Smooth muscle cell (in vitro differentiated cells): ENCODE data around the gene AGMAT. TPM values are rescaled to one million over a fixed set of nuclear protein-coding genes. Genes with fewer than 3 reads are reported as not detected.

Experiments used
- DNase-seq: peaks from one replicate; lab custom pipeline; 2025; ENCODE audit not compliant: unreplicated experiment; lab: John Stamatoyannopoulos, UW
- H2AFZ ChIP-seq: fragments of 200-600 bp; sonication (generic); 2 replicates; pipeline ENCODE4 v1.6.0; 2016; ENCODE audit warnings: antibody characterized with exemption, low read depth, mild to moderate bottlenecking
- H3F3A ChIP-seq: fragments of 200-600 bp; sonication (generic); 2 replicates; pipeline ENCODE4 v1.6.0; 2017; ENCODE audit warnings: antibody characterized with exemption, low read depth
- H3K27ac ChIP-seq: fragments of 200-600 bp; sonication (generic); 2 replicates; pipeline ENCODE4 v1.5.1; 2016; ENCODE audit warnings: low read depth, mild to moderate bottlenecking
- H3K27me3 ChIP-seq: fragments of 200-600 bp; sonication (generic); 2 replicates; pipeline ENCODE4 v1.6.1; 2016; ENCODE audit warnings: low read depth, mild to moderate bottlenecking
- H3K36me3 ChIP-seq: fragments of 200-600 bp; sonication (generic); 2 replicates; pipeline ENCODE4 v1.5.1; 2016; ENCODE audit warnings: low read depth
- H3K4me1 ChIP-seq: fragments of 200-600 bp; sonication (generic); 2 replicates; pipeline ENCODE4 v1.5.1; 2016; ENCODE audit warnings: low read depth
- H3K4me2 ChIP-seq: fragments of 200-600 bp; sonication (generic); 2 replicates; pipeline ENCODE4 v1.6.0; 2016; ENCODE audit warnings: mild to moderate bottlenecking
- H3K4me3 ChIP-seq: fragments of 200-600 bp; sonication (generic); 2 replicates; pipeline ENCODE4 v1.5.1; 2016; ENCODE audit warnings: mild to moderate bottlenecking
- H3K79me2 ChIP-seq: fragments of 200-600 bp; sonication (generic); 2 replicates; pipeline ENCODE4 v1.6.0; 2016; ENCODE audit warnings: low read depth, mild to moderate bottlenecking
- H3K9ac ChIP-seq: fragments of 200-600 bp; sonication (generic); 2 replicates; pipeline ENCODE4 v1.6.0; 2016; ENCODE audit warnings: low read depth
- H3K9me3 ChIP-seq: fragments of 200-600 bp; sonication (generic); replicated peaks from 2 replicates; pipeline ENCODE4 v1.5.1; 2016; ENCODE audit warnings: low read depth
- H4K20me1 ChIP-seq: fragments of 200-600 bp; sonication (generic); 2 replicates; pipeline ENCODE4 v1.6.0; 2016; ENCODE audit warnings: low read depth
- CTCF ChIP-seq: fragments of 200-600 bp; sonication (generic); IDR thresholded peaks from 2 replicates; pipeline ENCODE4 v1.5.1; 2017; ENCODE audit warnings: borderline replicate concordance, mild to moderate bottlenecking, antibody characterized with exemption; ENCODE audit not compliant: insufficient read depth, poor library complexity, severe bottlenecking
- WGBS: methylation state at CpG from one replicate; pipeline ENCODE4 v1.1.7; 2016; ENCODE audit warnings: low lambda C conversion rate; 5-methylcytosine and 5-hydroxymethylcytosine counted together
- polyA plus RNA-seq: library from polyadenylated mRNA; unstranded; fragments of >200 nt; fragmentation: Nextera tagmentation; extraction: Ambion mirVana; gene quantifications from 2 replicates; pipeline ENCODE4 v1.2.1, GENCODE V29; 2016
- total RNA-seq: library from RNA; depleted of rRNA; stranded (reverse); fragments of >200 nt; gene quantifications from 2 replicates; pipeline ENCODE4 v1.2.3, GENCODE V29; 2014

AGMAT gene
- total and polyA plus RNA-seq, 2 experiments from 2014 or later, result 0.04 to 0.56 TPM

DNA sequence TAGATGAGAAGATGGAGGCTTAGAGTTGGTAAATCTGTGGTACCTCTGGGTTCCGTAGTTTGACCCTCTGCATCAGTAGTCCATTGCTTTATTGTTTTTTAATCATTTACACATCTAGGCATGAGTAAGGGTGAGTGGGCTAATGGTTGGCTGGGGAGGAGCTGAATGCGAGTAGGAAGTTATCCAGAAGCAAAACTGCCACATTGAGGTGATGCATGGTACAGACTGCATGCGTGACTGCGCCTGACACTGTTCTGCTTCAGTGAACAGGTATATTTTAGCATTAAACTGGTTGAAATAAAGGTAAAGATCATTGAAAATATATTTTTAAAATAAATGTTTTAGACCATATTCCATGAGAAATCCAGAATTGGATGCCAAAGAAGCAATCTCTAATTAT, 53.8 kb downstream of the AGMAT start:
- Histone ChIP-seq H3K4me2 (no peak overlapping the region), H3F3A (peaks cover under 1% of the 10 kb centered on the region), H3K27ac (no peak overlapping the region), H2AFZ (no peak overlapping the region), H4K20me1 (peaks cover 22% of the 10 kb centered on the region), H3K79me2 (peaks cover 48% of the 10 kb centered on the region), H3K36me3 (no peaks in the 10 kb centered on the region), H3K4me1 (peaks cover 14% of the 10 kb centered on the region), H3K4me3 (no peak overlapping the region), H3K9me3 (no peaks in the 10 kb centered on the region), H3K9ac (no peak overlapping the region), H3K27me3 (no peaks in the 10 kb centered on the region)
- TF ChIP-seq CTCF, result no peak
- WGBS, result 96% methylated on average over 4 of the region's 4 CpGs
- DNase-seq, result no peak

DNA sequence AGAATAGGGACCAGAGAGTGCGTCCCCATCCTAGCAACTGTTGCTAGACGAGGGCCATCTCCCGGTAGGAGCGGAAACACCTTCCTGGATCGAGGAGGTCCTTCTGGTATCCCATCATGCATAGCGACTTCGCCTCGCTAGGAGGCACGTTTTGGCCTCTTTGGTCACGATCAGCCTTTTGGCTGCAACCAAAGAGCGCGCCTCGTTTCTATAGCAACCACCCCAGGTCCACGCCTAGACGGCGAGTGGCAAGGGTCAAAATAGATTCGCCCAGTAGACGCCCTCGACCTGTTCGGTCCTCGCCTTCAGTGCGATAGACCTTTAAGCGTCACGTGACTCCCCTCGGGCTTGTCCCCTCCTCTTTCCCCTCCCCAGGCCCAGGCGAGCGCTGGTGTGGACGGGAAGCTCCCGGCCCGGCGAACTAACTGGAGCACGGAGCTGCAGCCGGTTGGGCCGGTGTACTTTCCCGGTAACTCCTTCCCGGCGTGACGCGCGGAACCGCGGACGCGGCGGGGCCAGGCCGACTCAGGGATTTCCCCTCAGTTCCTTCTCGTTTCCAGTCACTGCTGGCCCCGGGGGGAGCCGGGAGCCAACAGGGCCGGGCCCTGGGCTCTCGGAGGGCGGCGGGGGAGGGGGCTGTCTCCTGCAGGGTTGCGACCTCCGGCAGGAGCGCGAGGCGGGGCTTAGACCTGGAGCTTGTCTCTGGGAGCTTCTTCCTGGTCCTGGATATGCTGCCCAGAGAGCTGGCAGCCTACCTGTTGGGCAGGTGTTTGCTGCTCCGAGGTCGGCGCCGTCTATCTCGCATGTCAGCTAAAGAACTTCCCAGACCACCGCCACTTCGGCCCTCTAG, 58.1 kb downstream of the AGMAT start, which contains the start of gene DNAJC16:
TSS of gene DNAJC16 (plus strand) at position 359 of the 850 bp plus-strand sequence. CDS start 2,258 bp downstream, outside the sequence.
- under 1% methylated on average over 46 of the region's 65 CpGs for WGBS
- Histone ChIP-seq H3K9me3 (no peaks in the 10 kb centered on the region), H3K36me3 (no peaks in the 10 kb centered on the region), H3K4me1 (peaks cover 27% of the 10 kb centered on the region), H4K20me1 (peaks cover 8% of the 10 kb centered on the region), H3K79me2 (peaks cover 39% of the 10 kb centered on the region), H3F3A (peaks cover 8% of the 10 kb centered on the region), H3K9ac (peak within 1 kb of the TSS; percentile 95), H3K4me3 (peak within 1 kb of the TSS; percentile 87), H3K27ac (peak within 1 kb of the TSS; percentile 99), H3K27me3 (no peaks in the 10 kb centered on the region), H2AFZ (peak within 1 kb of the TSS; percentile 79), H3K4me2 (peak within 1 kb of the TSS; percentile 95)
- DNase-seq, result peak; percentile 91
- TF ChIP-seq CTCF, result no peak

GRCh38 chr1:15526021-15526489, 58.8 kb downstream of the AGMAT start:
- Histone ChIP-seq H3K4me2 (peak overlapping the region; percentile 79), H3K9me3 (no peaks in the 10 kb centered on the region), H3K9ac (peak overlapping the region; percentile 67), H3K4me3 (peak overlapping the region; percentile 87), H4K20me1 (peaks cover 6% of the 10 kb centered on the region), H2AFZ (peak overlapping the region; percentile 49), H3K36me3 (no peaks in the 10 kb centered on the region), H3K27me3 (no peaks in the 10 kb centered on the region), H3K79me2 (peaks cover 36% of the 10 kb centered on the region), H3K4me1 (peaks cover 27% of the 10 kb centered on the region), H3K27ac (peak overlapping the region; percentile 99), H3F3A (peaks cover 8% of the 10 kb centered on the region)
- no peak for DNase-seq
- WGBS, result 7% methylated on average over 9 of the region's 9 CpGs
- no peak for TF ChIP-seq CTCF
